Tibial nerve (tissue), 4 donors: ENCODE results near the gene TGFA.

ENCODE experiments used
- CTCF ChIP-seq, 5 experiments: fragments of 200-600 bp in 3 of 5; fragments of 450-650 bp in 2 of 5; sonication (generic) in 3 of 5; IDR thresholded peaks; one replicate each; pipeline ENCODE4 v1.5.1; 2016 to 2019; ENCODE audit warnings: antibody characterized with exemption in 5 of 5, mild to moderate bottlenecking in 3 of 5, moderate library complexity in 2 of 5
- EP300 ChIP-seq, 2 donors: sonication (generic); formaldehyde crosslinking; IDR thresholded peaks; one replicate each; pipeline ENCODE4 v1.6.1; 2017; ENCODE audit warnings: antibody characterized with exemption in 2 of 2, mild to moderate bottlenecking in 1 of 2
- POLR2A ChIP-seq, 2 donors: fragments of 450-650 bp; IDR thresholded peaks; one replicate each; pipeline ENCODE4 v1.6.1; 2017; ENCODE audit warnings: antibody characterized with exemption in 2 of 2, mild to moderate bottlenecking in 2 of 2, moderate library complexity in 2 of 2

DNA sequence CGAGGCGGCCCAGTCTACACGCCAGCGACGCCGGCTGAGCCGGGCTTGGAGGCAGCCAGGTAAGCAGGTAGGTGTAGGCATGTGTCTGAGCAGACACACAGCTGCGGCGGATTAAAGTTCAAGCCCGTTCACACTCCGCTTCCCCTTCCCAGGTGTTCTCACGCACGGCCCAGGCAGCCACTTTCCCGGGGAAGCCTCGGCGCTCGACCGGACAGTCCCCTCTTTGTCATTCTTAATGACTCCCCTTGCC is 367 bp downstream of the TGFA start:
- TF ChIP-seq CTCF (IDR thresholded peaks at IDR 0.05), result no peak
- TF ChIP-seq POLR2A (IDR thresholded peaks at IDR 0.05), result no peak
- no peak for TF ChIP-seq EP300 (IDR thresholded peaks at IDR 0.05)
